NB4 (cell line): ENCODE results near the gene FETUB.
"Not testable (repeated sequence)": the region's sequence is repeated elsewhere in the genome, so short reads cannot be mapped to it uniquely, and the experiment has no call there.

Experiments used
- DNase-seq: peaks from one replicate; pipeline ENCODE4 v3.0.0; 2010; ENCODE audit warnings: low read depth
- H3K4me3 ChIP-seq: one replicate; pipeline ENCODE4 v1.5.1; 2011; ENCODE audit warnings: mild to moderate bottlenecking, low read depth, low read length, moderate library complexity
- CTCF ChIP-seq: IDR thresholded peaks from one replicate; pipeline ENCODE4 v1.5.1; 2012; ENCODE audit warnings: low read depth, low read length
- MAX ChIP-seq: IDR thresholded peaks from 2 replicates; pipeline ENCODE4 v1.6.1; 2011; ENCODE audit warnings: low read depth, low read length
- MYC ChIP-seq: IDR thresholded peaks from 2 replicates; pipeline ENCODE4 v1.6.1; 2011; ENCODE audit warnings: low read depth, low read length
- POLR2A ChIP-seq: IDR thresholded peaks from 2 replicates; pipeline ENCODE4 v1.6.1; 2011; ENCODE audit warnings: mild to moderate bottlenecking; ENCODE audit not compliant: insufficient read length; ENCODE audit errors: extremely low read depth

Gene FETUB

GRCh38 chr3:186671051-186671450 lies 30.9 kb downstream of the FETUB start:
- TF ChIP-seq POLR2A (no peak), CTCF (no peak), MAX (no peak), MYC (no peak)
- no peak overlapping the region for H3K4me3 ChIP-seq
- no peak for DNase-seq

DNA sequence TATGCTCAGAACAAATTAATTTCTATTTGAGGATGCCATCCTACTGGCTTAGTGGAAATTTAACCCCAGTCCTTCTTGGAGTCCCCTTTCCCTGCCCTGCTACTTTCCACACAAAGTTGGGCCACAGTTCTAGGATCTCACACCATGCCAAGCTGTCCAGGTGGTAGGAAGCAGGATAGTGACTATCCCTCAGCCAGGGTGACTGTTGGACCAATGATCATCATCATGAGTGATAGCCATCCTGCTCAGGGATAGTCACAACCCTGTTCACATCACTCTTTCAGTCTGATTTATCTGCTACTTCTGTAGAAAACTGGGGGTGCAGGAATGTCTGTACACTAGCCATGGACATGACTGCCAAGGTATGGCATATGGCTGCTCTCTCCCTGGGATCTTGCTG lies 38.4 kb downstream of the FETUB start:
- TF ChIP-seq MAX: no peak
- TF ChIP-seq POLR2A: no peak
- TF ChIP-seq MYC: no peak
- TF ChIP-seq CTCF: no peak
- no peak for DNase-seq
- H3K4me3 ChIP-seq: no peak overlapping the region

- DNase-seq: no peak
- no peak overlapping the region for H3K4me3 ChIP-seq
Observed at GRCh38 chr3:186679151-186679550, 39.0 kb downstream of the FETUB start.

DNA sequence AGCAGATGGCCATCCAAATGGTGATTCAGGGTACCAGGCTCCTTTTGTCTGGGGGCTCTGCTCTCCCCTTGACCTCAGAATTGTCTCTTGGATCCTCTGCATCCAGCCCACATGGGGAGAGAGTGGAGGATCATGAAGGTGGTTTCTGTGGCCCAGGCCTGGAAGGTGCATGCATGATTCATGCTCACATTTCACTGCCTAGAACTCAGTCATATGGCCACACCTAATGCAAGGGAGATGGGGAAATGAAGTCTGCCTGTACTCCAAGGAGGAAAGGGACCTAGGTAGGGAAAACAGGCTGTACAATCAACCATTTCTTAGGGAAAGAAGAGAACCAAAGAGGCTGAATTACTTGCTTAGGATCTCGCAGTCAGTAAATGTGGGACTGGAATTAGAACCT lies 40.7 kb downstream of the FETUB start:
- H3K4me3 ChIP-seq: no peak overlapping the region
- DNase-seq: no peak
- no peak for TF ChIP-seq MYC
- TF ChIP-seq CTCF: no peak
- no peak for TF ChIP-seq POLR2A
- no peak for TF ChIP-seq MAX

More at GRCh38 chr3:186679151-186679550, 39.0 kb downstream of the FETUB start:
- TF ChIP-seq MAX (no peak), CTCF (no peak), POLR2A (no peak), MYC (no peak)

DNA sequence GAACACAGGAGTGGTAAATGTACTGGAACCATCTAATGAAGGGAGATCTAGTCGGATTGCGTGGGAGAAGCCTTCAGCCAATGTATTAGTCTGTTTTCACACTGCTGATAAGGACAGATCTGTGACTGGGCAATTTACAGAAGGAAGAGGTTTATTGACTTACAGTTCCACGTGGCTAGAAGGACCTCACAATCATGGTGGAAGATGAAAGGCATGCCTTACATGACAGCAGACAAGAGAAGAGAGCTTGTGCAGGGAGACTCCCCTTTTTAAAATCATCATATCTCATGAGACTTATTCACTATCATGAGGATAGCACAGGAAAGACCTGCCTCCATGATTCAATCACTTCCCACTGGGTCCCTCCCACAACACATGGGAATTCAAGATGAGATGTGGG lies 42.6 kb downstream of the FETUB start:
- TF ChIP-seq POLR2A (no peak), CTCF (no peak), MYC (no peak), MAX (no peak)
- no peak overlapping the region for H3K4me3 ChIP-seq
- DNase-seq: no peak

- no peak for DNase-seq
- no peak overlapping the region for H3K4me3 ChIP-seq
- TF ChIP-seq POLR2A: no peak
- no peak for TF ChIP-seq MAX
- no peak for TF ChIP-seq MYC
- TF ChIP-seq CTCF: no peak
Observed at GRCh38 chr3:186683979-186684378, 43.8 kb downstream of the FETUB start.

DNA sequence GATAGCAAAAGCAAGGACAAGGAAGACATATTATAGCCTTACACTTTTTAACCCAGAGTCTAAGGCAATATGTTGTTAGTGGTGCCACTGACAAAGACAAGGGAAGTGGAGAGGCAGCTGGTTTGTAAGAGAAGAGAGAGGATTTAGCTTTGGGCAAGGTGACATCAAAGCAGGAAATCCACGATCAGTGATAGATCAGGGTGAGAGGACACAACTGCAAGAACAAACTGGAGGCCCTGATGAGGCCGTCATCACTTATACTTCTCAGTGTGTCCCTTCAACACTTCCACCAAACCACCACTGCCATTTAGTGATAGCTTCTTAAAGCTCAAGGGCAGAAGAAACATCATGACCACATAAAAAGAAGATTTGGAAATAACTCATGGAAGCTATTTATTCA lies 46.3 kb downstream of the FETUB start:
- not testable (repeated sequence) for H3K4me3 ChIP-seq, DNase-seq
